H1 (cell line): Measurements from ENCODE around the gene IFI16. TPM values are rescaled to one million over a fixed set of nuclear protein-coding genes. Genes with fewer than 3 reads are reported as not detected.

Experiments used
- BACH1 ChIP-seq: IDR thresholded peaks from 2 replicates; pipeline ENCODE4 v1.6.1; 2012; ENCODE audit warnings: low read length, improper control_type of control experiment
- BRCA1 ChIP-seq: IDR thresholded peaks from 2 replicates; pipeline ENCODE4 v1.6.1; 2012; ENCODE audit warnings: low read depth, low read length, improper control_type of control experiment
- GTF2F1 ChIP-seq: IDR thresholded peaks from 2 replicates; pipeline ENCODE4 v1.6.1; 2012; ENCODE audit warnings: low read depth, low read length, improper control_type of control experiment, borderline replicate concordance
- JUN ChIP-seq: IDR thresholded peaks from 2 replicates; pipeline ENCODE4 v1.6.1; 2011; ENCODE audit warnings: low read depth, mild to moderate bottlenecking, improper control_type of control experiment, low read length
- NRF1 ChIP-seq: IDR thresholded peaks from 2 replicates; pipeline ENCODE4 v1.6.1; 2011; ENCODE audit warnings: mild to moderate bottlenecking, low read depth, low read length, improper control_type of control experiment
- PHF8 ChIP-seq: fragments of 200-600 bp; sonication (generic); conservative IDR thresholded peaks from 2 replicates; pipeline ENCODE4 v1.7.1; 2012; ENCODE audit warnings: low read depth, mild to moderate bottlenecking, inconsistent platforms, low read length, moderate library complexity
- SAP30 ChIP-seq: fragments of 300-600 bp; sonication (generic); IDR thresholded peaks from 2 replicates; pipeline ENCODE4 v1.7.1; 2012; ENCODE audit warnings: low read length, moderate library complexity, mild to moderate bottlenecking, inconsistent platforms; ENCODE audit not compliant: insufficient read depth, insufficient replicate concordance
- SP1 ChIP-seq: IDR thresholded peaks from 2 replicates; pipeline ENCODE4 v1.6.1; 2011; ENCODE audit warnings: low read depth, low read length
- polyA plus RNA-seq, 7 experiments: library from polyadenylated mRNA; depleted of rRNA in 3 of 7; stranded (reverse) in 5 of 7; unstranded in 2 of 7; fragments of >200 nt in 5 of 7; fragments of 200-250 nt in 2 of 7; gene quantifications; 1 replicate in 5 of 7; 2 replicates in 1 of 7; 4 replicates in 1 of 7; pipeline versions ENCODE4 v1.2.1 to v1.2.3, GENCODE V29; 2011 to 2013; ENCODE audit warnings: missing spikeins in 2 of 7, mixed read lengths in 2 of 7
- total RNA-seq: library from RNA; stranded (reverse); fragmentation: NEBNext Ultra II Directional; extraction: Animal tissue kit (Norgen Biotek cat#: 25700); gene quantifications from 2 replicates; pipeline ENCODE4 v1.2.1, GENCODE V29; 2021
- TF ChIP-seq, protein P1 (sequence below), 3 experiments: IDR thresholded peaks; 1 replicate in 2 of 3; 2 replicates in 1 of 3; pipeline versions ENCODE4 v1.5.1 to v1.6.1; 2011; ENCODE audit warnings: low read length in 3 of 3, mild to moderate bottlenecking in 3 of 3, inconsistent platforms in 2 of 3, low read depth in 1 of 3, moderate library complexity in 1 of 3; ENCODE audit not compliant: insufficient read depth in 1 of 3; ENCODE audit errors: control extremely low read depth in 1 of 3
- TF ChIP-seq, protein P2 (sequence below): IDR thresholded peaks from 2 replicates; pipeline ENCODE4 v1.6.1; 2012; ENCODE audit warnings: low read length, inconsistent platforms

The IFI16 gene
- total and polyA plus RNA-seq, 2 of the 8 experiments (the other 6 are each of a cell fraction or from before 2014, with no cell fraction given), result 0.63 to 0.74 TPM

DNA sequence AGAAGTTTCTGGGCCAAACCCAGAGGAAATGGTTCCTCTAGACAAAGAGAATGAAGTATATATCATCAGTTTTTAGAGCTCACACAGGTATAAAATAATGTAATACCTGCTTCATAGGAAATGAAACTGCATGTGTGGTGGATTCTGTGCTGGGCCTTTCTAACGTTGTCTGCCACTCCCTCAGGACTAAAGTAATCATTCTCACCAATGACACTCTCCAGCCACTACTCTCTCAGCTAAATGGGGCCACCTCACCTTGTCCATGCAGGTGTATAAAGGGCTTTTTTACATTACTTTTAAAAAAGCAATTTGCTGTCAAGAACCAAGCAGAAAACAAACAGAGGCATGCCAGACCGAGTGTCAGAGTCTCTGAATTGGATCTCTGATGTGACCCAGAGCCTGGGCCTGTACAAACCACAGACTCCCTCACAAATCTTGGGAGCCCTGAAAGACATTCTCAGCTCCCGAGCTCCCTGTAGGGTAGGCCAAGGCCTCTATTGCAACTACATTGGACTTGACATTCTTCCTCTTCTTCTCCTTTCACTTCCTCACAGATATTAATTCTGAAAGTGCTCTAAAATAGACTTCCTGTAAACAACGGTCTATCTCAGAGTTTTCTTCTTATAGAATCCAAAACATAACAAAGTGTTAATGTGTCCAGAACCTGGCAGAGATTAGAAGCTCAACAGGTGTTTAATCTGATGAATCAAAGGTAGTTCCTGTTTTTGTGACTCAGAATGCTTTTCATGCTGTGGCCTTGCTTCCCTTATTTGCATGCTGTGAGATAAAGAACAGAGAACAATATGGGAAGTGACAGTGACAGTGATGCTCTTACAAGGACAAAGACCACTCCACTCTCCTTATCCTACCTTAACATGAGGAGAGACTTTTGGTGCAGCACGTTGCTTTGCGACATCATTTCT, 58.3 kb downstream of the IFI16 start (continued):
- TF ChIP-seq, protein P1, sequence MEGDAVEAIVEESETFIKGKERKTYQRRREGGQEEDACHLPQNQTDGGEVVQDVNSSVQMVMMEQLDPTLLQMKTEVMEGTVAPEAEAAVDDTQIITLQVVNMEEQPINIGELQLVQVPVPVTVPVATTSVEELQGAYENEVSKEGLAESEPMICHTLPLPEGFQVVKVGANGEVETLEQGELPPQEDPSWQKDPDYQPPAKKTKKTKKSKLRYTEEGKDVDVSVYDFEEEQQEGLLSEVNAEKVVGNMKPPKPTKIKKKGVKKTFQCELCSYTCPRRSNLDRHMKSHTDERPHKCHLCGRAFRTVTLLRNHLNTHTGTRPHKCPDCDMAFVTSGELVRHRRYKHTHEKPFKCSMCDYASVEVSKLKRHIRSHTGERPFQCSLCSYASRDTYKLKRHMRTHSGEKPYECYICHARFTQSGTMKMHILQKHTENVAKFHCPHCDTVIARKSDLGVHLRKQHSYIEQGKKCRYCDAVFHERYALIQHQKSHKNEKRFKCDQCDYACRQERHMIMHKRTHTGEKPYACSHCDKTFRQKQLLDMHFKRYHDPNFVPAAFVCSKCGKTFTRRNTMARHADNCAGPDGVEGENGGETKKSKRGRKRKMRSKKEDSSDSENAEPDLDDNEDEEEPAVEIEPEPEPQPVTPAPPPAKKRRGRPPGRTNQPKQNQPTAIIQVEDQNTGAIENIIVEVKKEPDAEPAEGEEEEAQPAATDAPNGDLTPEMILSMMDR (IDR thresholded peaks at IDR 0.05; ENCODE audit: control extremely low read depth in 1 of 3, insufficient read depth in 1 of 3, low read depth in 1 of 3, low read length in 3 of 3), result no peak
- TF ChIP-seq PHF8 (no peak), SAP30 (no peak), BACH1 (no peak), SP1 (no peak), GTF2F1 (no peak), NRF1 (no peak), JUN (no peak), BRCA1 (no peak)
- TF ChIP-seq, protein P2, sequence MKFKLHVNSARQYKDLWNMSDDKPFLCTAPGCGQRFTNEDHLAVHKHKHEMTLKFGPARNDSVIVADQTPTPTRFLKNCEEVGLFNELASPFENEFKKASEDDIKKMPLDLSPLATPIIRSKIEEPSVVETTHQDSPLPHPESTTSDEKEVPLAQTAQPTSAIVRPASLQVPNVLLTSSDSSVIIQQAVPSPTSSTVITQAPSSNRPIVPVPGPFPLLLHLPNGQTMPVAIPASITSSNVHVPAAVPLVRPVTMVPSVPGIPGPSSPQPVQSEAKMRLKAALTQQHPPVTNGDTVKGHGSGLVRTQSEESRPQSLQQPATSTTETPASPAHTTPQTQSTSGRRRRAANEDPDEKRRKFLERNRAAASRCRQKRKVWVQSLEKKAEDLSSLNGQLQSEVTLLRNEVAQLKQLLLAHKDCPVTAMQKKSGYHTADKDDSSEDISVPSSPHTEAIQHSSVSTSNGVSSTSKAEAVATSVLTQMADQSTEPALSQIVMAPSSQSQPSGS, result no peak
- TF ChIP-seq, all 59 proteins: peak for 0
